Stomach (tissue), 9 donors: ENCODE measurements around the gene ZNF598. TPM values are rescaled to one million over a fixed set of nuclear protein-coding genes. Genes with fewer than 3 reads are reported as not detected.

Experiments used
- DNase-seq, 2 donors: peaks; one replicate each; pipeline versions ENCODE4 v3.0.0 to v3.0.0-alpha.2; 2013 to 2019
- H3K27ac ChIP-seq, 5 donors: fragments of 200-600 bp in 4 of 5; sonication (generic) in 4 of 5; one replicate each; pipeline ENCODE4 v1.5.1; 2013 to 2019; ENCODE audit warnings: mild to moderate bottlenecking in 1 of 5, moderate library complexity in 1 of 5
- H3K27me3 ChIP-seq, 3 donors: fragments of 200-600 bp; sonication (generic); one replicate each; pipeline ENCODE4 v1.5.1; 2017 to 2019; ENCODE audit warnings: mixed run types in 1 of 3
- H3K36me3 ChIP-seq, 4 donors: fragments of 200-600 bp; sonication (generic); 1 replicate in 3 of 4; 2 replicates in 1 of 4; pipeline ENCODE4 v1.5.1; 2016 to 2019
- H3K4me1 ChIP-seq, 4 donors: fragments of 200-600 bp; sonication (generic); one replicate each; pipeline ENCODE4 v1.5.1; 2016 to 2019
- H3K4me3 ChIP-seq, 4 donors: fragments of 200-600 bp; sonication (generic) in 3 of 4; one replicate each; pipeline ENCODE4 v1.5.1; 2016 to 2019; ENCODE audit warnings: mild to moderate bottlenecking in 1 of 4
- H3K9me3 ChIP-seq, 4 donors: fragments of 200-600 bp; sonication (generic); one replicate each; pipeline ENCODE4 v1.5.1; 2016 to 2019
- EP300 ChIP-seq: sonication (generic); formaldehyde crosslinking; IDR thresholded peaks from one replicate; pipeline ENCODE4 v1.6.1; 2017; ENCODE audit warnings: antibody characterized with exemption
- POLR2A ChIP-seq, 4 donors: fragments of 450-650 bp; IDR thresholded peaks; one replicate each; pipeline ENCODE4 v1.6.1; 2016; ENCODE audit warnings: antibody characterized with exemption in 4 of 4, control low read depth in 2 of 4, mild to moderate bottlenecking in 1 of 4, moderate library complexity in 1 of 4
- POLR2AphosphoS5 ChIP-seq, 3 donors: sonication (generic); formaldehyde crosslinking; IDR thresholded peaks; one replicate each; pipeline ENCODE4 v1.6.1; 2016; ENCODE audit warnings: antibody characterized with exemption in 3 of 3
- WGBS, 5 donors: extraction: QIAGEN DNeasy Blood & Tissue Kit in 3 of 5; methylation state at CpG; one replicate each; pipeline versions ENCODE4 v1.1.5 to v1.1.7; 2013 to 2018; 5-methylcytosine and 5-hydroxymethylcytosine counted together
- intact Hi-C: fragments of 100-400 bp; cut with DNase I; formaldehyde crosslinking; loops from one replicate; pipeline ENCODE4 v1.15.1; 2023; ENCODE audit warnings: low total_unique reads
- polyA plus RNA-seq, 3 donors: library from polyadenylated mRNA; stranded (reverse); fragments of 200-250 nt; gene quantifications; one replicate each; pipeline ENCODE4 v1.2.3, GENCODE V29; 2013
- total RNA-seq, 5 donors: library from RNA; depleted of rRNA; stranded (reverse); fragments of >200 nt; gene quantifications; one replicate each; pipeline versions ENCODE4 v1.1.0 to v1.2.3, GENCODE V29; 2014 to 2016
- TF ChIP-seq, protein P1 (sequence below), 7 experiments: fragments of 450-650 bp in 4 of 7; fragments of 200-600 bp in 3 of 7; sonication (generic) in 3 of 7; IDR thresholded peaks; one replicate each; pipeline ENCODE4 v1.5.1; 2016 to 2019; ENCODE audit warnings: antibody characterized with exemption in 7 of 7, control low read depth in 2 of 7, mild to moderate bottlenecking in 1 of 7
- donor health status: healthy with polysubstance abuse.
- donor health status: Bipolar disorder and iron deficiency.
- donor health status: healthy.

The ZNF598 gene
- total and polyA plus RNA-seq, 8 donors: 16.3 to 86.2 (median 26.2) TPM

DNA sequence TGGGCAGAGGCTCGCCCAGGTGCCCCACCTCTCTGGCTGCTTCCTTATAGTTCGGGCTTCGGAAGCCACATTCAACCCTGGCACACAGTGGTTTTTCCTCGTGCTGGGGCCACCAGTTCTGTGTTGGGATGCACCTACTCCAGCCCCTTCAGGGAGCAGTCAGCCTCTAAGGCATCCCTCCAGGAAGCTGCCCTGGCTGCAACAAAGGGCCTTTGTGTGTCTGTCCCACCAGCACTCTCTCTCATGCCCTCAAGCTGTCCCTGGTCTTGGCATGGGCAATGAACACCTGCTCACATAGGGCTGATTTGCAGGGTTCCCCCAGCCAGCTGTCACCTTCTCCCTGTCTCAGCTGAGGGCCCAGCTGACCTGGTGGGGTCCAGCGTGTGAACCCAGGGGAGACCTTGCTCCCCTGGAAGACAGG is 27.6 kb downstream of the ZNF598 start:
- Histone ChIP-seq H3K9me3 (no peaks in the 10 kb centered on the region), H3K36me3 (peaks cover 27 to 38% (median 36%) of the 10 kb centered on the region in 4 donors), H3K27ac (peak overlapping the region in 2 of 5 donors; percentile 5 to 9), H3K27me3 (peaks cover 4 to 65% (median 36%) of the 10 kb centered on the region in 3 donors), H3K4me1 (peaks cover 32 to 79% (median 65%) of the 10 kb centered on the region in 4 donors), H3K4me3 (no peak overlapping the region)
- TF ChIP-seq, protein P1, sequence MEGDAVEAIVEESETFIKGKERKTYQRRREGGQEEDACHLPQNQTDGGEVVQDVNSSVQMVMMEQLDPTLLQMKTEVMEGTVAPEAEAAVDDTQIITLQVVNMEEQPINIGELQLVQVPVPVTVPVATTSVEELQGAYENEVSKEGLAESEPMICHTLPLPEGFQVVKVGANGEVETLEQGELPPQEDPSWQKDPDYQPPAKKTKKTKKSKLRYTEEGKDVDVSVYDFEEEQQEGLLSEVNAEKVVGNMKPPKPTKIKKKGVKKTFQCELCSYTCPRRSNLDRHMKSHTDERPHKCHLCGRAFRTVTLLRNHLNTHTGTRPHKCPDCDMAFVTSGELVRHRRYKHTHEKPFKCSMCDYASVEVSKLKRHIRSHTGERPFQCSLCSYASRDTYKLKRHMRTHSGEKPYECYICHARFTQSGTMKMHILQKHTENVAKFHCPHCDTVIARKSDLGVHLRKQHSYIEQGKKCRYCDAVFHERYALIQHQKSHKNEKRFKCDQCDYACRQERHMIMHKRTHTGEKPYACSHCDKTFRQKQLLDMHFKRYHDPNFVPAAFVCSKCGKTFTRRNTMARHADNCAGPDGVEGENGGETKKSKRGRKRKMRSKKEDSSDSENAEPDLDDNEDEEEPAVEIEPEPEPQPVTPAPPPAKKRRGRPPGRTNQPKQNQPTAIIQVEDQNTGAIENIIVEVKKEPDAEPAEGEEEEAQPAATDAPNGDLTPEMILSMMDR (IDR thresholded peaks at IDR 0.05): no peak
- TF ChIP-seq POLR2AphosphoS5 (IDR thresholded peaks at IDR 0.05): peak in 1 of 3 donors; percentile 15
- peak in 1 of 2 donors; percentile 65 for DNase-seq
- 32 to 62% (median 39%) methylated on average over 4 to 5 of the region's 5 CpGs for whole genome bisulfite sequencing, 5 donors
- intact Hi-C loops: no loop called here

DNA sequence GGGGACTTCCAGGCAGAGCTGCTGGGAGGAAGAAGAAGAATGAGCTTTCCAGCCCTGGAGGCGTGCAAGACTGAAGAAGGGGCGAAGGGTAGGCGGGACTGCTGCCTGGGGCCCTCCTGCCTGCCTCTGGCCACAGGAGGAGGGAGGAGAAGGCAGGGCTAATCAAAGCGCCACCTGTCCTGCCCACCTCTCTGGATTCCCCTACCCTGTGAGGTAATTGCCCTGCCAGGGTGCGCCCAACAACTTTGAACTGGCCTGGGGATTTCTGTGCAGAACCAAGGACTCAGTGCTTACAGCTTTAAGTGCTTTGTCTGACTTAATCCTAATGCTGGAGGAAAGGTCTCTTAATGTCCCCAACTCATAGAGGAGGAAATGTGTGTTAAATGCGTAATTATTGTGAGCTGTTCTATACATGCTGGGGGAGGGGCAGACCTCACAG is 28.2 kb downstream of the ZNF598 start, which contains the start of gene NOXO1:
TSS of gene NOXO1 (minus strand) at position 72 of the 439 bp plus-strand sequence. CDS start 290 bp downstream, outside the sequence.
- Histone ChIP-seq H3K4me3 (peak within 1 kb of the TSS in 1 of 4 donors; percentile 51), H3K9me3 (no peaks in the 10 kb centered on the region), H3K36me3 (peaks cover 29 to 38% (median 36%) of the 10 kb centered on the region in 4 donors), H3K27me3 (peaks cover 4 to 71% (median 36%) of the 10 kb centered on the region in 3 donors), H3K27ac (peak within 1 kb of the TSS in 2 of 5 donors; percentile 5 to 9), H3K4me1 (peaks cover 32 to 79% (median 65%) of the 10 kb centered on the region in 4 donors)
- peak in 1 of 2 donors; percentile 64 for DNase-seq
- intact Hi-C loops: no loop called here
- WGBS, 5 donors: 22 to 41% (median 28%) methylated on average over 6 of the region's 6 CpGs
- TF ChIP-seq POLR2AphosphoS5 (IDR thresholded peaks at IDR 0.05) (no peak), POLR2A (IDR thresholded peaks at IDR 0.05) (no peak), EP300 (no peak)
- TF ChIP-seq, protein P1 (IDR thresholded peaks at IDR 0.05): no peak

DNA sequence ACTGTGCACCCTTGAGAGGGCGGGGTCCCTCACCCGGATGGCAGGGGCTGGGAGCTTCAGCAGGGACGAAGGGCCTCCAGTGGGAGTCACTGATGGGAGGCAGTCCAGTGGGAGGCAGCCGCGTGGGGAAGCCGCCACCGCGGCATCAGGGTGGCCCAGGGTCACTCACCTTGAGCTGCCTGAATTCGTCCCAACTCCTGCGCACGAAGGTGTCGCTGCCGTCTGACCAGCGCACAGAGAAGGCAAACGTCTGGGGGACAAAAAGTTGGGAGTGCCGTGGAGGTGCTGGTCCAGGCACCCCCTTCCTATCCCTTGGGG is 28.9 kb downstream of the ZNF598 start:
- no peak overlapping the region for H3K4me3 ChIP-seq
- no peak for TF ChIP-seq EP300
- no peak for TF ChIP-seq POLR2A (IDR thresholded peaks at IDR 0.05)
- TF ChIP-seq, protein P1 (IDR thresholded peaks at IDR 0.05): no peak
- no peak for TF ChIP-seq POLR2AphosphoS5 (IDR thresholded peaks at IDR 0.05)
- no peaks in the 10 kb centered on the region for H3K9me3 ChIP-seq
- intact Hi-C loops: no loop called here
- peaks cover 4 to 77% (median 36%) of the 10 kb centered on the region in 3 donors for H3K27me3 ChIP-seq
- 15 to 24% (median 21%) methylated on average over 11 to 16 of the region's 16 CpGs for WGBS, 5 donors
- H3K36me3 ChIP-seq: peaks cover 29 to 38% (median 36%) of the 10 kb centered on the region in 4 donors
- H3K4me1 ChIP-seq: peaks cover 32 to 75% (median 62%) of the 10 kb centered on the region in 4 donors
- no peak for DNase-seq
- no peak overlapping the region for H3K27ac ChIP-seq

DNA sequence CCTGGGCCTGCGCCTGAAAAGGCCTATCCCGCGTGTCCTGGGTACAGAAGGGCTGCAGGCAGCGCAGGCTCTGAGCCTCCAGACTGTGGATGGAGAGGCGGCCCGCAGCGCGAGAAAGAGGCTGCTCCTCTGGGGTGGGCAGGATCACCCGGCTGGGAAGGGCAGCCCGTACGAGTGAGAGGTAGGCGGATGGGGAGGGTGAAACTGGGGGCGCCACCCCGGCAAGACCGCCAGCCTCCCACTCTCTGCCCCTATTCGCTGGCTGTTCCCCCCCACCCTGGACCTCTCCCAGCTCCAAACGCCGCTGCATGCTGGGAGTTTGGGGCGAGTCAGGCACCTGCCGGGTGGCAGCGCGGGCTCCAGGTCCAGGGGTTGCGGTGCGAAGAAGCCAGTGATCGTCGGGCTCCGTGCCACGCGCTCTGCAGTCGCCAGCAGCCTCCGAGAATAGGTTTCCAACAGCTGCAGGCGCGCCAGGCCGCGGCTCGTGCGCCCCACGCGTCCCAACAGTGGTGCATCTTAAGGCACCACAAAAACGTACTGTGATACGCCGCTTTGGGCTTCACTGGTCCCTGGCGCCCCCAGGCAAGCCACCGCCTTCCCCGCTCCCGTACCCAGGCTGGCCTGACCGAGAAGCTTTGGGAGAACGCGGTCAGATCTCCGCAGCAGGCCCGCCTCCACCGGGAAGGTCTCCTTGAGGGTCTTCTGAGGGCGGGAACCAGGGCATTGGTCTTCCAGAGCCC is 29.4 kb downstream of the ZNF598 start:
- Histone ChIP-seq H3K36me3 (peaks cover 31 to 38% (median 38%) of the 10 kb centered on the region in 4 donors), H3K9me3 (no peaks in the 10 kb centered on the region), H3K4me1 (peaks cover 30 to 70% (median 57%) of the 10 kb centered on the region in 4 donors), H3K27ac (peak overlapping the region; percentile 72 to 83 (median 76)), H3K27me3 (peaks cover 4 to 82% (median 36%) of the 10 kb centered on the region in 3 donors), H3K4me3 (peak overlapping the region in 2 of 4 donors; percentile 41 to 51)
- intact Hi-C loops: no loop called here
- no peak for TF ChIP-seq EP300
- TF ChIP-seq, protein P1 (IDR thresholded peaks at IDR 0.05): no peak
- peak; percentile 44 to 67 for DNase-seq
- WGBS, 5 donors: 3 to 10% (median 4%) methylated on average over 21 to 53 of the region's 53 CpGs
